ENCODE results near the gene ARHGEF3. TPM values are rescaled to one million over a fixed set of nuclear protein-coding genes. Genes with fewer than 3 reads are reported as not detected.

The ARHGEF3 gene
- total RNA-seq, 1 experiment from 2014 or later, result 7.9 TPM

- no peak for TF ChIP-seq E2F4 (CRISPR knock-in tag; IDR thresholded peaks at IDR 0.05; ENCODE audit: borderline replicate concordance, low read depth)
- TF ChIP-seq NR3C1 (CRISPR knock-in tag; conservative IDR thresholded peaks at IDR 0.05; ENCODE audit: low read depth), result no peak
- TF ChIP-seq IRF1 (CRISPR knock-in tag; IDR thresholded peaks at IDR 0.05), result no peak
- peak; percentile 64; the same call in 1 of the 2 replicates for TF ChIP-seq FOXP1 (CRISPR knock-in tag; IDR thresholded peaks at IDR 0.05; ENCODE audit: borderline replicate concordance)
- TF ChIP-seq ZNF512 (CRISPR knock-in tag; IDR thresholded peaks at IDR 0.05; ENCODE audit: borderline replicate concordance), result no peak
- peak; percentile 86 for TF ChIP-seq USF2 (CRISPR knock-in tag; IDR thresholded peaks at IDR 0.05)
Observed at GRCh38 chr3:56801662-56802377, at the start of gene ARHGEF3 (continued).

GRCh38 chr3:56849698-56850097 is 47.9 kb upstream of the ARHGEF3 start:
- POLR2A ChIA-PET, result no interaction called here
- H3K4me1 Mint-ChIP-seq, result no peaks in the 10 kb centered on the region
- CTCF ChIA-PET, result no interaction called here

GRCh38 chr3:56845505-56845904 is 43.8 kb upstream of the ARHGEF3 start:
- ChIA-PET POLR2A (no interaction called here), CTCF (no interaction called here)
- no peak for DNase-seq (ENCODE audit: low spot score)
- TF ChIP-seq ZNF219 (CRISPR knock-in tag; IDR thresholded peaks at IDR 0.05; ENCODE audit: borderline replicate concordance) (no peak), PRRX2 (CRISPR knock-in tag; IDR thresholded peaks at IDR 0.05) (no peak), JAZF1 (CRISPR knock-in tag; IDR thresholded peaks at IDR 0.05) (no peak), OVOL2 (CRISPR knock-in tag; IDR thresholded peaks at IDR 0.05; ENCODE audit: borderline replicate concordance) (no peak), NFATC4 (CRISPR knock-in tag; IDR thresholded peaks at IDR 0.05) (no peak), ATF1 (CRISPR knock-in tag; IDR thresholded peaks at IDR 0.05) (no peak), JUN (CRISPR knock-in tag; IDR thresholded peaks at IDR 0.05) (no peak), AFF4 (CRISPR knock-in tag; IDR thresholded peaks at IDR 0.05; ENCODE audit: borderline replicate concordance) (no peak), IRF2 (CRISPR knock-in tag; IDR thresholded peaks at IDR 0.05; ENCODE audit: borderline replicate concordance, low read depth) (no peak), SOX15 (CRISPR knock-in tag; IDR thresholded peaks at IDR 0.05) (no peak)
- H3K27me3 Mint-ChIP-seq (ENCODE audit: low read depth), result no peaks in the 10 kb centered on the region
- no peak overlapping the region for H3K4me3 Mint-ChIP-seq
- no peaks in the 10 kb centered on the region for H3K36me3 Mint-ChIP-seq
- H3K9me3 Mint-ChIP-seq, result peaks cover 9% of the 10 kb centered on the region
- no peak overlapping the region for H3K27ac Mint-ChIP-seq
- ATAC-seq, result no peak
- H3K4me1 Mint-ChIP-seq, result no peaks in the 10 kb centered on the region

More at GRCh38 chr3:56849698-56850097, 47.9 kb upstream of the ARHGEF3 start:
- H3K9me3 Mint-ChIP-seq, result peaks cover 9% of the 10 kb centered on the region
- H3K27ac Mint-ChIP-seq, result no peak overlapping the region
- ATAC-seq (no peak), DNase-seq (ENCODE audit: low spot score) (no peak)
- no peaks in the 10 kb centered on the region for H3K27me3 Mint-ChIP-seq (ENCODE audit: low read depth)
- H3K4me3 Mint-ChIP-seq, result no peak overlapping the region
- H3K36me3 Mint-ChIP-seq, result no peaks in the 10 kb centered on the region
- TF ChIP-seq CDX4 (CRISPR knock-in tag; IDR thresholded peaks at IDR 0.05; ENCODE audit: borderline replicate concordance) (no peak), SMAD4 (CRISPR knock-in tag; IDR thresholded peaks at IDR 0.05) (no peak), NFE2L1 (CRISPR knock-in tag; IDR thresholded peaks at IDR 0.05) (no peak), ZNF416 (CRISPR knock-in tag; IDR thresholded peaks at IDR 0.05) (no peak), ESRRA (CRISPR knock-in tag; IDR thresholded peaks at IDR 0.05; ENCODE audit: borderline replicate concordance) (no peak)

Data from WTC11 (cell line).